Mucosa of descending colon (tissue), 3 donors: Measurements from ENCODE around the gene COL15A1. TPM values are rescaled to one million over a fixed set of nuclear protein-coding genes. Genes with fewer than 3 reads are reported as not detected.
A peak's percentile ranks its signal among the peaks of the same experiment; 100 is the strongest.

Source experiments
- ATAC-seq: fragments of 200-7000 bp; cut with Tn5 transposase; one replicate; pipeline ENCODE4 v1.9.1; 2020; ENCODE audit warnings: mild to moderate bottlenecking, moderate library complexity
- DNase-seq, 3 donors: peaks; one replicate each; pipeline ENCODE4 v3.0.0-alpha.2; 2020
- H3K36me3 ChIP-seq: fragments of 200-600 bp; one replicate; pipeline ENCODE4 v1.8.0; 2021; ENCODE audit warnings: low read depth, mild to moderate bottlenecking
- H3K4me1 ChIP-seq: fragments of 200-600 bp; one replicate; pipeline ENCODE4 v1.8.0; 2021; ENCODE audit warnings: low read depth, mild to moderate bottlenecking
- H3K4me3 ChIP-seq: fragments of 200-600 bp; one replicate; pipeline ENCODE4 v1.8.0; 2021; ENCODE audit warnings: mild to moderate bottlenecking
- H3K9me3 ChIP-seq: fragments of 200-600 bp; one replicate; pipeline ENCODE4 v1.8.0; 2021; ENCODE audit warnings: mild to moderate bottlenecking
- intact Hi-C, 2 donors: fragments of 100-400 bp; cut with DNase I in 1 of 2; cut with micrococcal nuclease in 1 of 2; formaldehyde crosslinking; loops; one replicate each; pipeline versions ENCODE4 v1.11.0 to v1.11.1; 2022; cut with DNase I, micrococcal nuclease
- total RNA-seq, 3 donors: library from RNA; stranded (reverse); fragmentation: NEBNext Ultra II Directional in 2 of 3; extraction: Animal tissue kit (Norgen Biotek cat#: 25700) in 2 of 3; gene quantifications; one replicate each; pipeline versions ENCODE4 v1.2.1 to v1.2.4, GENCODE V29; 2021 to 2023
- TF ChIP-seq, protein P1 (sequence below): fragments of 200-600 bp; IDR thresholded peaks from one replicate; pipeline ENCODE4 v1.8.0; 2022; ENCODE audit warnings: antibody characterized with exemption, mild to moderate bottlenecking
- donor health status: DM: no; HTN: no; CAD: no; lungs with moderate emphysema.
- donor health status: DM: no; HTN: no; CAD: no.
- donor health status: DM: no; HTN: yes; CAD: no.

COL15A1 gene
- total RNA-seq, 3 donors from 2014 or later = 4.2 to 43.4 (median 11.2) TPM

DNA sequence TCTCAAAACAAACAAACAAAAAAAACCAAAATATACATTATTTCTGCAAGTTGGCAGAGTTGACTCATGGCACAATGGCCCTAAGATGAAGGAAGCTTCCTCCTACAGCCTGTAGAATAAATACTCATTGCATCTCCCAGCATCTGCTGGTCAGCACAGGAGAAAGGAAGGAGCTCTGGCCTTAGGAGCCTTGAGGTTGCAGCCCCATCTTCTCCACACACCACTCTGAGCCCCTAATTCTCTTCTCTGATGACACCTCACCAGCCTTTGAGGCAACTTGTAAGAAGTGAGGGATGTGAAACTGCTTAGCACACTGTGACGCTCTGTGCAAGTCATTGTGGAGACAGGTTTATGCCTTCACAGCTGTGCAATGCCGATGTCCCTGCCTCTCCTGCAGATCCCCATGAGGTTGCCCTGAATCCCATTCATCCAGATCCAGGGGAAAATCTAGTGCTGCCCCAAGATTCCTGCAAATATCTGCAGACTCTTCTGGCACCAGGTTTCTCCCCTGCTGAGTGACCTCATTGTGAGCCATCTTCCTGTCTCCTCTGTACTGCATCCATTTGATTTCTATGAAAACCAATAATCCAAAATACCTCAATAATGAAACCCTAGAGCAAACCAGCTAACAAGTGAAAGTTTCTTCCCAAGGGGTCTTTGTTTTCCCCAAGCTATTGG lies 95.9 kb downstream of the COL15A1 start:
- H3K4me3 ChIP-seq = no peak overlapping the region
- ATAC-seq (peak; percentile 19), DNase-seq (no peak)
- intact Hi-C loops = no loop called here
- TF ChIP-seq, protein P1, sequence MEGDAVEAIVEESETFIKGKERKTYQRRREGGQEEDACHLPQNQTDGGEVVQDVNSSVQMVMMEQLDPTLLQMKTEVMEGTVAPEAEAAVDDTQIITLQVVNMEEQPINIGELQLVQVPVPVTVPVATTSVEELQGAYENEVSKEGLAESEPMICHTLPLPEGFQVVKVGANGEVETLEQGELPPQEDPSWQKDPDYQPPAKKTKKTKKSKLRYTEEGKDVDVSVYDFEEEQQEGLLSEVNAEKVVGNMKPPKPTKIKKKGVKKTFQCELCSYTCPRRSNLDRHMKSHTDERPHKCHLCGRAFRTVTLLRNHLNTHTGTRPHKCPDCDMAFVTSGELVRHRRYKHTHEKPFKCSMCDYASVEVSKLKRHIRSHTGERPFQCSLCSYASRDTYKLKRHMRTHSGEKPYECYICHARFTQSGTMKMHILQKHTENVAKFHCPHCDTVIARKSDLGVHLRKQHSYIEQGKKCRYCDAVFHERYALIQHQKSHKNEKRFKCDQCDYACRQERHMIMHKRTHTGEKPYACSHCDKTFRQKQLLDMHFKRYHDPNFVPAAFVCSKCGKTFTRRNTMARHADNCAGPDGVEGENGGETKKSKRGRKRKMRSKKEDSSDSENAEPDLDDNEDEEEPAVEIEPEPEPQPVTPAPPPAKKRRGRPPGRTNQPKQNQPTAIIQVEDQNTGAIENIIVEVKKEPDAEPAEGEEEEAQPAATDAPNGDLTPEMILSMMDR = no peak
- peaks cover 2% of the 10 kb centered on the region for H3K4me1 ChIP-seq
- H3K36me3 ChIP-seq = no peaks in the 10 kb centered on the region
- H3K9me3 ChIP-seq = no peaks in the 10 kb centered on the region

DNA sequence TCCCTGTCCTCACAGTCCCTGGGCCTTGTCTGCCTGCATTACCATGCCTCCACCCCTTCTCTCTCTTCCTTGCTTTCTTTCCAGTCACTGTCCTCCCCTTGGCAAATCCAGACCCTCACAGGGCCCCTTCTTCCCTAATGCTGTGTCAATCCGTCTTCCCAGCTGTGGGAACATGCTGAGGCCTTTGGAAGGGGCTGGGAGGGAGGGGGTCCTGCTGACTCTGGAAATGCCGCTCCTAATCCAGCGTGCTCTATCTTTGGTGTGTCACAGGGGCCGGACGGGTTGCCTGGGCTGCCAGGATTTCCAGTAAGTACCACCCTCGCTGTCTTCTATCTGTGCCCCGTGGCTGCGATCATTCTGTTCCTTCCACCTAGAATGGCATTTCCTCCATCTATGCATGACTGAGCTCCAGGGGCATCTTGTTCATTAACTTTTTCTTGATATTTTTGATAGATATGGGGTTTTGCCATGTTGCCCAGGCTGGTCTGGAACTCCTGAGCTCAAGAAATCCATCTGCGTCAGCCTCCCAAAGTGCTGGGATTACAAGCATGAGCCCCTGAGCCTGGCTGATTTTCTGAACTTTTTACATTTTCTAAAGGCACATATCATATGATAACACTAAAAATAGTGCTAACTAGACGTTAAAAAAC lies 96.7 kb downstream of the COL15A1 start:
- DNase-seq = no peak
- no peak for ATAC-seq
- Histone ChIP-seq H3K36me3 (no peaks in the 10 kb centered on the region), H3K4me3 (no peak overlapping the region), H3K4me1 (peaks cover 2% of the 10 kb centered on the region), H3K9me3 (no peaks in the 10 kb centered on the region)
- intact Hi-C loops = no loop called here
- TF ChIP-seq, protein P1 = no peak

DNA sequence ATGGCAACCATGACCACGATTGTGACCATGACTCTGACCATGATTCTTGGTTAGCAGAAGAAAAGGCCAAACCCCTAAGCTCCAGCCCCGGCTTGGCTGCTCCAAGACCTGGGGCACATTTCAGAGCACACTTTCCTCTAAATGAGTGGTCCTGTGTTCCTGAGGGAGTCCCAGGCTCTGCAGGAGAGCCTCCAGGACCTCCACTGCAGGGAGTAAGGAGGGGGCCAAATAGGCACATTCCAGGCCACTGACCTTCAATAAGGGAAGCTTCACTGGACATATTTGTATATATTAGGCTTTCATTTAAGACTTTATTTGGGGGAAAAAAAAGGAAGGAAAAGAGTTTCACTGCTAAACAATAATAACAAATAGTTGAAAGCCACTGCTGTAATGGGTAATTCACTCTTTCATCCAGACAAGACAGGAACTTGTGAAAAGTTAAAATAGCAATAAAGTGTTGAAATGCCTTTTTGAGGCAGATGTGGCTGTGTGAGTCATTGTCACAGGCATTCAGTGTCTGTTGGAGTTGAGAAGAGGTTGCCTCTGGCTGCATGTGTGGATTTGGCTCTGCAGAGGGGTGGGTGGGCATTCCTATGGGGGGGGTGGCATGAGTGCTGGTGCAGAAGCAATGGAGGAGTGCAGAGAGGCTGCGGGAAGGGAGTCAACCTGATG lies 97.3 kb downstream of the COL15A1 start:
- Histone ChIP-seq H3K9me3 (no peaks in the 10 kb centered on the region), H3K36me3 (no peaks in the 10 kb centered on the region), H3K4me1 (peaks cover 2% of the 10 kb centered on the region), H3K4me3 (no peak overlapping the region)
- intact Hi-C loops = no loop called here
- ATAC-seq = peak; percentile 43
- TF ChIP-seq, protein P1 = no peak
- no peak for DNase-seq

DNA sequence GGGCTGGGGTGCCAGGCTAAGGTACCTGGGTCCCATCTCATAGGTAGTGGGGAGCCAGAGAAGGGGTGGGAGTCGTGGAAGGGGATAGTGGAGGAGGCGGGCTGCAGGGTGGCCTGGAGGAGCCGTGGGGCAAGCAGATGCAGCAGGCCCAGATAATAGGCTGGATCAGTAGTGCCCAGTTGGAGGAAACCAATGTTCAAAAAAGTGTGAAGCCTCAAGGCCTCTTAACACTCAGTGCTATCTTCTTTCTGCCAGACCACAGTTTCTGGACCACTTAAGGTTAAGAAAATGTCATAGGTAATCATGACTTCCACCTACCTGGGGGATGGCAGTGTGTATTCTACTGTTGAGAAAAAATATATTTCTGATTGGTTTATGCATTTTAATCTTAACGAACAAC lies 97.9 kb downstream of the COL15A1 start:
- Histone ChIP-seq H3K4me3 (no peak overlapping the region), H3K36me3 (no peaks in the 10 kb centered on the region), H3K9me3 (no peaks in the 10 kb centered on the region), H3K4me1 (peaks cover 2% of the 10 kb centered on the region)
- intact Hi-C loops = no loop called here
- TF ChIP-seq, protein P1 = no peak
- DNase-seq = no peak
- no peak for ATAC-seq

DNA sequence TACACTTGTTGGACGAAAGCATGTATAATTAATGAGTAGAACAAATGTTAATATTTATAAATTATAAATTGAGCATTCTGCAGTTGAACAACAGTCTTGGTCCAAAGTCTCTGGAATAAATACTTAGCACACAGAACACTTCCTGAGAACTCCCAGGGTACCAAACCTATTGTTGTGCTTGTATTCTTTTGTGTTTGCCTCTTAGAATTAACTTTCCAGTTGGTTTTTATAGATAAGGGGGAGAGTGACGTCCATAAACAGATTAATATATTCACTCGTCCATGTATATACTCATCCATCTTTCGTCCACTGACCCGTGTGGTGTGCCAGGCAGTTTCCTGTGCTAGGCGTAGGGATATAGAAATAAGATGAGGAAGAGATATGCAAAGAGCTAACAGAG lies 98.9 kb downstream of the COL15A1 start:
- TF ChIP-seq, protein P1 = no peak
- no peaks in the 10 kb centered on the region for H3K9me3 ChIP-seq
- no peaks in the 10 kb centered on the region for H3K36me3 ChIP-seq
- ATAC-seq (no peak), DNase-seq (no peak)
- intact Hi-C loops = no loop called here
- no peak overlapping the region for H3K4me3 ChIP-seq
- peaks cover 2% of the 10 kb centered on the region for H3K4me1 ChIP-seq
